Motor neuron (in vitro differentiated cells): ENCODE measurements around the gene ARRB1. TPM values are rescaled to one million over a fixed set of nuclear protein-coding genes. Genes with fewer than 3 reads are reported as not detected.
"Not testable (repeated sequence)": the region's sequence is repeated elsewhere in the genome, so short reads cannot be mapped to it uniquely, and the experiment has no call there.

Experiments
- ATAC-seq, 8 experiments: fragments of 200-7000 bp; cut with Tn5 transposase; replicated peaks in 6 of 8; 2 replicates each; pipeline ENCODE4 v1.8.0; 2021; ENCODE audit warnings: mild to moderate bottlenecking in 8 of 8, moderate library complexity in 8 of 8
- H3K27ac ChIP-seq, 2 donors: fragments of 250-450 bp; sonication (Bioruptor Pico); 2 replicates each; pipeline ENCODE4 v1.9.0; 2021; ENCODE audit warnings: antibody characterized with exemption in 2 of 2, mild to moderate bottlenecking in 2 of 2, moderate library complexity in 1 of 2
- H3K4me1 ChIP-seq, 2 donors: fragments of 250-450 bp; sonication (Bioruptor Pico); replicated peaks in 1 of 2; 2 replicates each; pipeline ENCODE4 v1.6.1; 2021; ENCODE audit warnings: antibody characterized with exemption in 2 of 2, mild to moderate bottlenecking in 2 of 2, moderate library complexity in 1 of 2
- H3K4me3 ChIP-seq, 5 donors: fragments of 250-450 bp; sonication (Bioruptor Pico); 2 replicates each; pipeline ENCODE4 v1.9.0; 2021; ENCODE audit warnings: antibody characterized with exemption in 5 of 5, mild to moderate bottlenecking in 5 of 5, moderate library complexity in 4 of 5
- WGBS, 10 experiments: fragments of 450-650 bp; shearing (Covaris generic); methylation state at CpG; one replicate each; pipeline ENCODE4 v1.0.0; 2022; 5-methylcytosine and 5-hydroxymethylcytosine counted together
- in situ Hi-C, 9 experiments: fragments of 400-800 bp; cut with MboI; loops; one replicate each; pipeline ENCODE4 v1.15.0; 2021; ENCODE audit warnings: low sequenced_read_pairs in 9 of 9, low pct_unique_long_range_greater_than_20kb in 2 of 9; ENCODE audit not compliant: unreplicated experiment in 9 of 9
- total RNA-seq, 8 experiments: library from RNA; unstranded; fragments of 300-600 nt; gene quantifications; 2 replicates each; pipeline versions ENCODE4 v1.2.3 to v1.2.4, GENCODE V29; 2022

ARRB1 gene
- total RNA-seq, 8 experiments from 2014 or later, result 5.6 to 20.3 (median 14.0) TPM

GRCh38 chr11:75384438-75385080, 33.1 kb upstream of the ARRB1 start:
- ATAC-seq, result peak; percentile 35 to 81 (median 74)
- H3K27ac ChIP-seq, result no peak overlapping the region
- H3K4me1 ChIP-seq, result peaks cover 0 to 7% of the 10 kb centered on the region in 2 donors
- H3K4me3 ChIP-seq, result no peak overlapping the region
- WGBS, 10 experiments, result 8 to 82% (median 33%) methylated on average over 3 to 15 of the region's 24 CpGs
- in situ Hi-C loops, result loop anchor here (10.0 to 25.0 kb wide), 5 partner anchors 90 to 153 kb away; partner anchors contain the start of gene GDPD5 (in 2 of the 9)

DNA sequence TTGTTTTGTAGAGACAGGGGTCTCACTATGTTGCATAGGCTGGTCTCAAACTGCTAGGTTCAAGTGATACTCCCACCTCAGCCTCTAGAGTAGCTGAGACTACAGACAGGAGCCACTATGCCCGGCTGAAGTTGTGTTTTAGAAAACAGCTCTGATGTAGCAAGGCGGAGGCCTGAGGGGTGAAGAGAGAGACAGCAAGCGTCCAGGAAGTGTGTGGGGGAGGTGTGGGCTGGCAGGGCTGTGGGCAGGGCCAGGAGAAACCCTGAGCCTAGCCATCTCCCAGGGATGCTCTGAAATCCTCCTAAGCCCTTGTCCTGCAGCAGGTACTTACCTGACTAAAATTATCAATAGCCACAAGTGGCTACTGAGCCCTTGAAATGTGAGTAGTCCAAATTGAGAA, 31.8 kb upstream of the ARRB1 start:
- Histone ChIP-seq H3K4me1 (peaks cover 0 to 1% of the 10 kb centered on the region in 2 donors), H3K27ac (no peak overlapping the region), H3K4me3 (no peak overlapping the region)
- no peak for ATAC-seq
- in situ Hi-C loops, result loop anchor here (10.0 to 25.0 kb wide), 5 partner anchors 88 to 154 kb away; partner anchors contain the start of gene GDPD5 (in 2 of the 9)
- WGBS, 10 experiments, result 36 to 100% (median 68%) methylated on average over 1 to 3 of the region's 3 CpGs; no CpG with 5 or more reads in 4 of the 10 experiments

GRCh38 chr11:75380716-75381420, 29.4 kb upstream of the ARRB1 start:
- 52 to 87% (median 78%) methylated on average over 1 to 5 of the region's 7 CpGs; no CpG with 5 or more reads in 5 of the 10 experiments for WGBS, 10 experiments
- ATAC-seq, result peak in 3 of 8 experiments; percentile 62 to 95 (median 93)
- H3K4me1 ChIP-seq, result no peaks in the 10 kb centered on the region
- in situ Hi-C loops, result loop anchor here (10.0 to 25.0 kb wide), 5 partner anchors 86 to 156 kb away; partner anchors contain the start of gene GDPD5 (in 2 of the 9)
- no peak overlapping the region for H3K27ac ChIP-seq
- no peak overlapping the region for H3K4me3 ChIP-seq

GRCh38 chr11:75380245-75380644, 28.8 kb upstream of the ARRB1 start:
- H3K4me3 ChIP-seq, result no peak overlapping the region
- no peaks in the 10 kb centered on the region for H3K4me1 ChIP-seq
- H3K27ac ChIP-seq, result no peak overlapping the region
- in situ Hi-C loops, result loop anchor here (10.0 to 25.0 kb wide), 5 partner anchors 85 to 157 kb away; partner anchors contain the start of gene GDPD5 (in 2 of the 9)
- WGBS, 10 experiments, result 79 to 100% (median 100%) methylated on average over 1 to 2 of the region's 2 CpGs
- ATAC-seq, result no peak

DNA sequence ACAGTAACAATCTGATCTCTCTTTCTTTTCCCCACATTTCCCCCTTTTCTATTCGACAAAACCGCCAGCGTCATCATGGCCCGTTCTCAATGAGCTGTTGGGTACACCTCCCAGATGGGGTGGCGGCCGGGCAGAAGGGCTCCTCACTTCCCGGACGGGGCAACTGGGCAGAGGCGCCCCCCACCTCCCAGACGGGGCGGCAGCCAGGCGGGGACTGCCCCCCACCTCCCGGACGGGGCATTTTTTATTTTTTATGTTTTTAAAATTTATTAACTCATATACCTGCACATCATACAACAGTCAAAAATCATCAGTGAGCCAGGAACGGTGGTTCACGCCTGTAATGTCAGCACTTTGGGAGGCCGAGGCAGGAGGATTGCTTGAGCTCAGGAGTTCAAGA, 27.3 kb upstream of the ARRB1 start:
- not testable (repeated sequence) for H3K4me1 ChIP-seq, H3K4me3 ChIP-seq, ATAC-seq, H3K27ac ChIP-seq
- 100% methylated on average over 3 of the region's 17 CpGs; no CpG with 5 or more reads in 9 of the 10 experiments for WGBS, 10 experiments
- in situ Hi-C loops, result loop anchor here in 3 of 9 experiments (25.0 kb wide), 2 partner anchors 91 to 159 kb away; partner anchors contain the start of gene GDPD5 (in 2 of the 3)

DNA sequence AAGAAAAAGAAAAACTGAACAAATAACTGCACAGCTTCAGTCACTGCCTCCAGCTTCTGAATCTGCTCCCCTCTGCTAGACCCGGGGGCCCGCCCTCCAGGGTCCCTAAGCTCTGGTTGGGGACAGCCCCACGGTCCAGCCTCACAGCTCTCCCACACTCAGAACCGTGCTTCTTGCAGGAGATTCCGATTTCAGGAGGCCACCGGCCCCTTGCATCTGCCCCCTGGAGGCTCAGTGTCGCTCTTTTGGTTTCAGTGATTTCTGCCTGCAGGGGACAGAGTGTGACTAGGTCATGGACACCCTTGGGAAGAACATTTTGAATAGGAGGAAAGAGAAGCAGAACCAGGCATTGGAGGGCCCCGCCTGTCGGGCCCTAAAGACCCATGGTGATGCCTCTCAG, 24.7 kb upstream of the ARRB1 start:
- no peak overlapping the region for H3K27ac ChIP-seq
- no peaks in the 10 kb centered on the region for H3K4me1 ChIP-seq
- in situ Hi-C loops, result loop anchor here in 3 of 9 experiments (25.0 kb wide), 2 partner anchors 89 to 161 kb away; partner anchors contain the start of gene GDPD5 (in 2 of the 3)
- WGBS, 10 experiments, result 38 to 100% (median 70%) methylated on average over 1 to 9 of the region's 9 CpGs; no CpG with 5 or more reads in 2 of the 10 experiments
- ATAC-seq, result no peak
- no peak overlapping the region for H3K4me3 ChIP-seq

DNA sequence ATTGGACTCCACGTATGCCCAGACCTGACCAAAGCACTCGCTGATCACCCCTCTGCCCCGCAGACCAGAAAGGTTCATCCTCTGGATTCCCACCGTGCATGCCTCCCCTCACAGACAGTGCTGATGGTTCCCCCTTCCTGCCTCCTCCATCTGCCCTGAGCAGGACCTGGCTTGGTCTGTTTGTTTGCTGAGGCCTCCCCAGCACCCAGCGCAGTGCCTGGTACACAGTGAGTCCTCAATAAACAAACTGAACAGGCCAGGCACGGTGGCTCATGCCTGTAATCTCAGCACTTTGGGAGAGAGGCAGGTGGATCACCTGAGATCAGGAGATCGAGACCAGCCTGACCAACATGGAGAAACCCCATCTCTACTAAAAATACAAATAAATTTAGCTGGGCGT, 24.2 kb upstream of the ARRB1 start:
- ATAC-seq, result no peak
- WGBS, 10 experiments, result 60 to 94% (median 78%) methylated on average over 1 to 4 of the region's 8 CpGs; no CpG with 5 or more reads in 3 of the 10 experiments
- H3K4me1 ChIP-seq, result no peaks in the 10 kb centered on the region
- in situ Hi-C loops, result loop anchor here in 3 of 9 experiments (25.0 kb wide), 2 partner anchors 88 to 162 kb away; partner anchors contain the start of gene GDPD5 (in 2 of the 3)
- H3K4me3 ChIP-seq, result no peak overlapping the region
- H3K27ac ChIP-seq, result no peak overlapping the region

GRCh38 chr11:75374646-75375045, 23.2 kb upstream of the ARRB1 start:
- ATAC-seq, result no peak
- in situ Hi-C loops, result loop anchor here in 3 of 9 experiments (25.0 kb wide), 2 partner anchors 87 to 163 kb away; partner anchors contain the start of gene GDPD5 (in 2 of the 3)
- no peaks in the 10 kb centered on the region for H3K4me1 ChIP-seq
- no peak overlapping the region for H3K4me3 ChIP-seq
- H3K27ac ChIP-seq, result no peak overlapping the region
- WGBS, 10 experiments, result 93 to 100% (median 100%) methylated on average over 1 to 4 of the region's 4 CpGs

DNA sequence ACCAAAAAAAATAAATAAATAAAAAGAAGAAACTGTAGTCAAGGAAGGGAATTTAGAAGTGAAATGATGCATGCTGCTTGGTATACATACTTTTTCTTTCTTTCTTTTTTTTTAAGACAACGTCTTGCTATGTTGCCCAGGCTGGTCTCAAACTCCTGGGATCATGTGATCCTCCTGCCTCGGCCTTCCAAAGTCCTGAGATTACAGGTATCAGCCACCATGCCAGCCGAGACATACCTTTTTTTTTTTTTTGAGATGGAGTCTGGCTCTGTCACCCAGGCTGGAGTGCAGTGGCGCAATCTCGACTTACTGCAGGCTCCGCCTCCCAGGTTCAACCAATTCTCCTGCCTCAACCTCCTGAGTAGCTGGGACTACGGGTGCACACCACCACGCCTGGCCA, 21.7 kb upstream of the ARRB1 start:
- H3K27ac ChIP-seq, result no peak overlapping the region
- in situ Hi-C loops, result no loop called here
- ATAC-seq, result no peak

GRCh38 chr11:75371949-75372876, 20.8 kb upstream of the ARRB1 start:
- in situ Hi-C loops, result no loop called here
- Histone ChIP-seq H3K4me3 (no peak overlapping the region), H3K4me1 (no peaks in the 10 kb centered on the region), H3K27ac (no peak overlapping the region)
- 0 to 100% (median 60%) methylated on average over 1 to 8 of the region's 8 CpGs for WGBS, 10 experiments
- ATAC-seq, result peak in 4 of 8 experiments; percentile 70 to 92 (median 88)

More for the DNA sequence above, 21.7 kb upstream of the ARRB1 start:
- H3K4me3 ChIP-seq, result no peak overlapping the region
- no peaks in the 10 kb centered on the region for H3K4me1 ChIP-seq
- WGBS, 10 experiments, result 56 to 95% (median 86%) methylated on average over 1 to 7 of the region's 8 CpGs; no CpG with 5 or more reads in 2 of the 10 experiments

DNA sequence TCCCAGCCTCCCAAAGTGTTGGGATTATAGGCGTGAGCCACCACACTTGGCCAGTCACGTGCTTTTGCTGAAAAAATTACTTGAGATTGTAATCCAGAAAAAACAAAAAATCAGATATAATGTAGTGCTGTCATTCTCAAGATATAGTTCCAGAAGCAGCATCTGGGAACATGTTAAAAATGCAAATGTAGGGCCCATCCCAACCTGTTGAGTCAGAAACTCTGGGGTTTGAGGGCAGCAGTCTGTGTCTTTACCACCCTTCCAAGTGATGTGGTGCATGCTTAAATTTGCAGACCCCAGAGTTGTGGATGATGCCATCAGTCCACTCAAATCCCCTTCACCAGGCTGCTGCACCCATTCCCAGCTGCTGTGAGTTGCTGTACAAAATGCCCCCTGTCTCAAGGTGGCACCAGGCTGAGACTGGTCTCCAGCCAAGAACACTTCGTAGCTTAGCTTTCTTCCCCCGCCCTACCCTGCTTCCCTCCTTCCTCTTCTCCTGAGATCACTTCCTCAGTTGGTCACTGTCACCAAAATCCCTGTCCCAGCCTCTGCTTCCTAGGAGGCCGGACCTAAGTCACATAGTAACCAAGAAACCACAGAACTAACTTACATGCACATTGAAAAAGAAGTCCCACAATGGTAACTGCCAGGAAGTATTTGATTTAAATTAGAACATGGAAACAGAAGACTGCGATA, 18.2 kb upstream of the ARRB1 start:
- Histone ChIP-seq H3K27ac (no peak overlapping the region), H3K4me3 (no peak overlapping the region), H3K4me1 (no peaks in the 10 kb centered on the region)
- peak in 2 of 8 experiments; percentile 64 to 75 for ATAC-seq
- 33 to 100% (median 93%) methylated on average over 1 to 6 of the region's 6 CpGs; no CpG with 5 or more reads in 1 of the 10 experiments for WGBS, 10 experiments
- in situ Hi-C loops, result no loop called here

DNA sequence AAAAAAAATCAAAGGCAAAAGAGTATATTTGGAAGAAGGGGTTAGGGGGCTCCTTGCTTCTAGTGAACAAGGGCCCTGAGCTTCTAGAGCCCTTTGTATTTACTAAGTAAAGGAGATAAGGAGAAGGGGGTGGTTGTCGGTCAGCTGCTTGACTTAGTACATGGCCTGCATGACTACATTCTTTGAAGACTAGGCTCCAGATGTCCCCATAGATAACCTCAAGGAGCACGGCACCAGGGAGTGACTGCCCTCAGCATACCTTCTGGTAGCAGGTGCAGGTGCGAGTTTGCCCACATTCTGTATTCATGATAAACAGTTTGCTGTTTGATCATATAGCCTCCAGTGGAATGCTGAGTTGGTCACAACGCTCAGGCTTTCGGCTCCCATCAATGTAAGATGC, 15.4 kb upstream of the ARRB1 start:
- H3K4me3 ChIP-seq, H3K4me1 ChIP-seq, ATAC-seq, H3K27ac ChIP-seq, in situ Hi-C loops: not testable (repeated sequence)
- WGBS, 10 experiments, result 77 to 100% (median 85%) methylated on average over 2 to 5 of the region's 5 CpGs; no CpG with 5 or more reads in 5 of the 10 experiments
